HFFc6 (cell line): ENCODE results near the gene PURB. TPM values are rescaled to one million over a fixed set of nuclear protein-coding genes. Genes with fewer than 3 reads are reported as not detected.

Experiments
- DNase-seq: peaks from one replicate; pipeline ENCODE4 v3.0.0-alpha.2; 2018
- H3K27ac Mint-ChIP-seq: 2 replicates; pipeline ENCODE4 v1.8.0; 2020; ENCODE audit warnings: mild to moderate bottlenecking, mixed read lengths
- H3K27me3 Mint-ChIP-seq: 2 replicates; pipeline ENCODE4 v1.8.0; 2021; ENCODE audit warnings: mild to moderate bottlenecking, moderate library complexity, mixed read lengths; ENCODE audit not compliant: insufficient read depth
- H3K36me3 Mint-ChIP-seq: 2 replicates; pipeline ENCODE4 v1.8.0; 2021; ENCODE audit warnings: low read depth, mixed read lengths
- H3K4me1 Mint-ChIP-seq: 2 replicates; pipeline ENCODE4 v1.8.0; 2020; ENCODE audit warnings: low read depth, mixed read lengths
- H3K4me3 Mint-ChIP-seq: 2 replicates; pipeline ENCODE4 v1.8.0; 2020; ENCODE audit warnings: mild to moderate bottlenecking, moderate library complexity, mixed read lengths
- H3K9me3 Mint-ChIP-seq: 2 replicates; pipeline ENCODE4 v1.8.0; 2020; ENCODE audit warnings: mild to moderate bottlenecking, mixed read lengths
- total RNA-seq, 6 experiments: library from RNA; stranded (reverse); fragmentation: NEBNext Ultra II Directional; extraction: Animal tissue kit (Norgen Biotek cat#: 25700); gene quantifications; 2 replicates in 1 of 6; 3 replicates in 5 of 6; pipeline ENCODE4 v1.2.3, GENCODE V29; 2021
- TF ChIP-seq, protein P1 (sequence below): fragments of 200-600 bp; sonication (generic); IDR thresholded peaks from 2 replicates; pipeline ENCODE4 v1.5.0; 2021; ENCODE audit warnings: antibody characterized with exemption, mild to moderate bottlenecking

Gene PURB
- total RNA-seq, 6 experiments from 2014 or later: 22.2 to 32.2 (median 26.0) TPM

DNA sequence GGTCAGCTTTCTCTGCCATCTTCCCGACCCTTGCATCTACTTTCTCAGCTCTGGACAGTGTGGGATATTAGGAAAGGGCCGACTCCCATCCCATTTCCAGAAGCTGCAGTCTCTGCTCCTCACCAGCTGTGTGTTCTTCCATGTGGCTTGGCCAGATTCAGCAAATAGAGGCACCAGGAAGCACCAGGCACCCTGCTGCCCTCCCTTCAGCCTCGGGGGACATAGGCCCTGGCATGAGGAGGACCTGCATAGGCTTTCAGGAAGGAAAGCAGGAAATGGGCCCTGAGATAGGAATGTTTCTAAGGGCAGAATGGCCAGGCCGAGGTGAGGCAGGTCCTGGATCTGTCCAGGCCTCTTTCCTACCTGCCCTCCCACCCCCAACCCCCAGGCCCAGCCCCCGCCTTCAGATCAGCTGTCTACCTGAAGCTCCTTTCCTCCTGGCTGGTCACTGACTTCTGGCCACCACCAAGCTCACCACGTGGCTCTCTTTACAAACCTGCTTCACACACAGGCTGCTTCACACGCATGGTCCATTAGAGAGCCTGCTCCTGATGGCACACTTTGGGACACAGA, 27.5 kb upstream of the PURB start:
- no peaks in the 10 kb centered on the region for H3K9me3 Mint-ChIP-seq
- H3K27ac Mint-ChIP-seq: no peak overlapping the region
- DNase-seq: no peak
- no peaks in the 10 kb centered on the region for H3K36me3 Mint-ChIP-seq
- H3K4me1 Mint-ChIP-seq: 0 out of 2 replicates have a peak, but pooled peaks cover 8% of the 10 kb centered on the region
- TF ChIP-seq, protein P1, sequence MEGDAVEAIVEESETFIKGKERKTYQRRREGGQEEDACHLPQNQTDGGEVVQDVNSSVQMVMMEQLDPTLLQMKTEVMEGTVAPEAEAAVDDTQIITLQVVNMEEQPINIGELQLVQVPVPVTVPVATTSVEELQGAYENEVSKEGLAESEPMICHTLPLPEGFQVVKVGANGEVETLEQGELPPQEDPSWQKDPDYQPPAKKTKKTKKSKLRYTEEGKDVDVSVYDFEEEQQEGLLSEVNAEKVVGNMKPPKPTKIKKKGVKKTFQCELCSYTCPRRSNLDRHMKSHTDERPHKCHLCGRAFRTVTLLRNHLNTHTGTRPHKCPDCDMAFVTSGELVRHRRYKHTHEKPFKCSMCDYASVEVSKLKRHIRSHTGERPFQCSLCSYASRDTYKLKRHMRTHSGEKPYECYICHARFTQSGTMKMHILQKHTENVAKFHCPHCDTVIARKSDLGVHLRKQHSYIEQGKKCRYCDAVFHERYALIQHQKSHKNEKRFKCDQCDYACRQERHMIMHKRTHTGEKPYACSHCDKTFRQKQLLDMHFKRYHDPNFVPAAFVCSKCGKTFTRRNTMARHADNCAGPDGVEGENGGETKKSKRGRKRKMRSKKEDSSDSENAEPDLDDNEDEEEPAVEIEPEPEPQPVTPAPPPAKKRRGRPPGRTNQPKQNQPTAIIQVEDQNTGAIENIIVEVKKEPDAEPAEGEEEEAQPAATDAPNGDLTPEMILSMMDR: no peak
- no peak overlapping the region for H3K4me3 Mint-ChIP-seq
- H3K27me3 Mint-ChIP-seq: no peaks in the 10 kb centered on the region; the same call in 1 of the 2 replicates

DNA sequence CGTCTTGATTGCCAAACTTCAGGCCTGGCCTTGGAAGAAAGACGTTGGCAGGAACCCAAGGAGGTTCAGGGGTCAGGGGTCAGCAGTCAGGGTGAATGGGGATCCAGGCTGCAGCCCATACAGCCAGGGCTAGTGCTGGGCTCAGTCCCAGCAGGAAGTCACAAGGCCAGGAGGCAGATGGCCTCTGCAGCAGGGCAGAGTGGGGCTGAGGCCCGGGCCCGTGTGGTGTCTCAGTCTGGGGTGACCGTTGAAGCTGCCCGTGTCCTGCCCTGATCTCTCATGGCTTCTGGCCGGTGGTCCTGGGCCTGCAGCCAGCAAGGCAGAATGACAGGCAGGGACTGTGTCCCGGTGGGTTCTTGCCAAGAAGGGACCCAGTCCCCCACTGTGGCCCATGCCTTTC, 26.6 kb upstream of the PURB start:
- no peak for DNase-seq
- TF ChIP-seq, protein P1: no peak
- Mint-ChIP-seq H3K4me1 (0 out of 2 replicates have a peak, but pooled peaks cover 8% of the 10 kb centered on the region), H3K27ac (no peak overlapping the region), H3K36me3 (no peaks in the 10 kb centered on the region), H3K27me3 (no peaks in the 10 kb centered on the region; the same call in 1 of the 2 replicates), H3K4me3 (no peak overlapping the region), H3K9me3 (no peaks in the 10 kb centered on the region)

DNA sequence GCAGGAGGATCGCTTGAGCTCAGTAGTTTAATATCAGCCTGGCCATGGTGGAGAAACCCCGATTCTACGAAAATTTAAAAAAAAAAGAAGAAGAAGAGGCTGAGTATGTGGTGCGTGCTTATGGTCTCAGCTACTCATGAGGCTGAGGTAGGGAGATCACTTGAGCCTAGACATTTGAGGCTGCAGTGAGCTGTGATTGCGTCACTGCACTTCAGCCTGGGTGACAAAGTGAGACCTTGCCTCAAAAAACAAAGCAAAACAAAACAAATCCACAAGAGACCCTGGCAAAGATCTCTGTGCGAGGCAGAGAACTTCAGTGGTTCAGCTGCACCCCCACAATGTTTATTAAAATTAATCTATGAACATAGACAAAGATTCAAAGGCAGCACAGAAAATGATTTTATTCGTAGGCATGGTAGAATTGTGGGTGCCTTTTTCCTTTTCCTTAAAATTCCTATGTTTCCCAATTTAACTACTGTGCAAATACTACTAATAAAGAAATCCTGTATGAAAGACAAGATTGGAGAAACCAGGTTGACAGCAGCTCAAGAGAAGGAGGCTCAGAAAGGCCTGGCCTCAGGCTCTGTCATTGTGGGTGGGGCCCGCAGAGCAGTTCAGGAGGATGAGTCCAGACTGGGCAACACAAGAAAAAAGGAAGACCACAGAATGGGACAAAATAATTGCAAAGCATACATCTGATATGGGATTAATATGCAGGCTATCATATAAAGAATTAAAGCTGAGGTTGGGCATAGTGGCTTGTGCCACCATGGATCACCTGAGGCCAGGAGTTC, 24.5 kb upstream of the PURB start:
- no peak for DNase-seq
- no peaks in the 10 kb centered on the region for H3K36me3 Mint-ChIP-seq
- TF ChIP-seq, protein P1: no peak
- H3K4me3 Mint-ChIP-seq: no peak overlapping the region
- no peak overlapping the region for H3K27ac Mint-ChIP-seq
- no peaks in the 10 kb centered on the region; the same call in 1 of the 2 replicates for H3K27me3 Mint-ChIP-seq
- H3K9me3 Mint-ChIP-seq: no peaks in the 10 kb centered on the region
- 0 out of 2 replicates have a peak, but pooled peaks cover 8% of the 10 kb centered on the region for H3K4me1 Mint-ChIP-seq

DNA sequence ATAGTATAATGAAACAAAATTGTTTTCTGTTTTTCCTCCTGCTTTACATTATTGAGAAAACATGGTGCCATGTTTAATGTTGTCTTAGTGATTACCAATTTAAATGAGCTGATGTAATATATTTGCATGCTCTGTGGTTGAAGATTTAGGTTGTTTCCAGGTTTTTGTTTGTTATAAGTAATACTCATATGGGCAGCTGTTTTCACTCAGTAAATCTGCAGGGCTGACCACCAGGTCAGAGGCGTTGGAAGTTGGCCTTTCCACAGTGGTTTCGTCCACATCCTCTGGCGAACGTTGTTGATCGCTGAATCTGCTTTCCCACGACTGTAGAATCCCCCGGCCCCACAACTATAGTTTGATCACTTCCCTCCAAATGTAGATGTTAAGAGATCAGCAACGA, 21.6 kb upstream of the PURB start:
- H3K36me3 Mint-ChIP-seq: no peaks in the 10 kb centered on the region
- H3K9me3 Mint-ChIP-seq: no peaks in the 10 kb centered on the region
- no peaks in the 10 kb centered on the region; the same call in 1 of the 2 replicates for H3K27me3 Mint-ChIP-seq
- H3K4me3 Mint-ChIP-seq: no peak overlapping the region
- no peak for DNase-seq
- H3K27ac Mint-ChIP-seq: no peak overlapping the region
- no peaks in the 10 kb centered on the region for H3K4me1 Mint-ChIP-seq
- TF ChIP-seq, protein P1: no peak

DNA sequence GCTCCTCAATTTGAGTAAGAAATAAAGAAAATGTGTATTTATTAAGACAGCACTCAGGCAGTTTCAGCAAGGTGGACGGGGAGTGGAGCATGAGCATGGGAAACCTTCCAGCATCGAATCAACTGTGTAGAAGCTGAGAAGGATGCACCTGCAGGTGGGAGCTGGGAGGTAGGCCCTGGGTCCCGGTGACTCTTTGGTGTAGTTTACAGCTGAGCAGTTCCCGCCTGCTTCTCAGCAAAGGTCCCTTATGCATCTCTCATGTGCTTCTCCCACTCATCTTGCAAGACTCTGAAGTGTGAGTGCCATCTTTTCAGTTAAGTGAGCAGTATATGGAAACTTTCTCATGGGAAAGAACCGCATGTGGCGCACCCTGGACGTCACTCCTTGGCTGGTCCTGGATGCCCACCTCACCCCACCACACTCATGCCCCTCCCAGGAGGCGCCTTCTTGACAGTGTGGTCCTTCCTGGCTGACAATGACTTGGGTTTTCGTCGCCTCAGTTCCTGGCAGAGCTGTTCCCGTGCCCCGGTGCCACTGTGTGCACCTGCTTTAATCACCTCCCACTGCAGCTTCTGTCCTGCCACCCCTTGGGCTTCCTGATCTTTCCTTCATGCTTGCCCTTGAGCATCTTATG, 19.8 kb upstream of the PURB start:
- Mint-ChIP-seq H3K4me3 (no peak overlapping the region), H3K36me3 (no peaks in the 10 kb centered on the region), H3K4me1 (no peaks in the 10 kb centered on the region), H3K9me3 (no peaks in the 10 kb centered on the region), H3K27me3 (no peaks in the 10 kb centered on the region; the same call in 1 of the 2 replicates), H3K27ac (no peak overlapping the region)
- DNase-seq: no peak
- TF ChIP-seq, protein P1: no peak
